HG03097 (cell line): ENCODE results near the gene ITIH4.

ENCODE experiments used
- ATAC-seq: cut with Tn5 transposase; IDR thresholded peaks from one replicate; pipeline ENCODE4 v1.9.1; 2021; ENCODE audit not compliant: unreplicated experiment, low FRiP score

The ITIH4 gene

DNA sequence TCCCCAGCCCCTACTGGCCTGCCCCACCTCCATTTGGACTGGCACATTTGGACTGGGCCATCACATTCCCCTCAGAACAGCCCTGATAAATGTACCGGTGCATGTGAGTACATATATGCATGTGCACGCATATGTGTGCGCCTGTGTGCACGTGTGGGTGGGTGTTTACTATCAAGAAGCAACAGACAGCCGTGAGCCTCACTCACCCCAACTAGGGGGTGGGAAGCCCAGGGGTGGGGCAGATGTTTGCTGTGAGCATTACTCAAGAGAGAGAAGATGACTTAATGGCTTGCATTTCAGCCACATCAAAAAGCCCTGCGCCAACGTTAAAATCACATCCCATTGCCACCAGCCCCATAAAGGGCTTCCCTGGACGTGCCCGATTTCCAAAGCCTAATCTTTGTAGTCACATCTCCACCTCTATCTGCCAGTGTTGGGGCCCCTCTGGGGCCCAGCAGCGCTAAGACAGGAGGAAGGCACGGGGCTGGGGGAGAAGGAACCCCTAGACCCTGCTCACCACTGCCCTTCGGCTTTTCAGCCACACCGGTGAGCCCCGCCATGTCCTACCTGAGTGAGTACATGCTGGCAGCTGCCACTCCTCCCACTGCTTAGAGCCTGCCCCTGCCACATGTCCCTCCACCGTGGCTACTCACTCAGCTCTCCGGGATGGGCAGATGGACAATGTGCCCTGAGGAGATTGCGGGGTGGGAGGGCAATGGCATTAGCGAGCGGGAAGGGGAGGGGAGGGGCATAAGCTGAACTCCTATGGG, 25.0 kb downstream of the ITIH4 start:
- ATAC-seq = no peak

- ATAC-seq = no peak
Observed at GRCh38 chr3:52801839-52802238, 28.6 kb downstream of the ITIH4 start.

- ATAC-seq = no peak
Observed at GRCh38 chr3:52800079-52800478, 30.4 kb downstream of the ITIH4 start.

DNA sequence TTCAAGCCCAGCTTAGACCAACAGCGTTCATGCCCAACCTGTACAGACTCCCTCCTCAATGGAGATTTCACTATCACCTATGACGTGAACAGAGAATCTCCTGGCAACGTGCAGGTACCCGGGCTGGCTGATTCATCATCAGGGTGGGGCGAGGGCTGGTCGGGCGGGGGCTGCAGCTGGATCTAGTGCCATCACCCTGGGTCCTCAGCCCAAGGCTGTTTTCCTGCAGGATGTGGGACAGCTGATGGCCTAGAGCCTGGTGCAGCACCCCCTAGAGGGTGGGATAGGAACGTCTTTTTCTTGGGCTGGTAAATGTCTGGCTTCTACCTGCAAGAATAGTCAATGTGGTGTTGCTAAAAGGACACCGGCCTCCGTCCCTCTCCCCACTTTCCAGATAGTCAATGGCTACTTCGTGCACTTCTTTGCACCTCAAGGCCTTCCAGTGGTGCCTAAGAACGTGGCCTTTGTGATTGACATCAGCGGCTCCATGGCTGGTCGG, 31.4 kb downstream of the ITIH4 start:
- ATAC-seq = no peak

DNA sequence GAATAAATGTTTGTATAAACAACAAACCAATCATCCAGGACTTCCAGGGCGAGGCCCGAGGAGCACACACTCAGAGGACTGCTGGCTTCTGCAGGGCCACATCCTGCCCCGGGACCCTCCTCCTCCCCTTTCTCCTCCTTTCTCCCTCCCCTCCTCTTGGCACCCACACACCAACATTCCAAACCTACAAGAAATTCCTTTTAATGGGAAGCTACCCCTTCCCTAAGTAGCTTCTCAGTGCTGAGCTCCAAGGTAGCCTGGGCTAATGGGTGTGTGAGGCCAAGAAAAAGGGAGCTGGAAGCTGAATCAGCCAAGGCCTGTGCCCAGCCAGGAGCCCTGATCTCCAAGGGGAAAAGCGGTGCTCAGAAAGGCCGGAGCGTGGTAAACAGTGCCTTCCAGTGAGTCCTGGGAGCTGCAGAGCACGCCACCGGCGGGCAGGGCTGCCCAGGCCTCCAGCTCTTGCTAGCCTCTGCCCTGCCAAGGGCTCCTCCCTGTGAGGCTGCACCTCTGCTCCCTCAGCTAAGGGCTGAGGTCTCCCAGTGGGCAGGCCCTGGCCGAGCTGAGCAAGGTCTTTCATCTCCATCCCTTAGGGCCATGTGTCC, 32.0 kb downstream of the ITIH4 start:
- ATAC-seq = no peak

DNA sequence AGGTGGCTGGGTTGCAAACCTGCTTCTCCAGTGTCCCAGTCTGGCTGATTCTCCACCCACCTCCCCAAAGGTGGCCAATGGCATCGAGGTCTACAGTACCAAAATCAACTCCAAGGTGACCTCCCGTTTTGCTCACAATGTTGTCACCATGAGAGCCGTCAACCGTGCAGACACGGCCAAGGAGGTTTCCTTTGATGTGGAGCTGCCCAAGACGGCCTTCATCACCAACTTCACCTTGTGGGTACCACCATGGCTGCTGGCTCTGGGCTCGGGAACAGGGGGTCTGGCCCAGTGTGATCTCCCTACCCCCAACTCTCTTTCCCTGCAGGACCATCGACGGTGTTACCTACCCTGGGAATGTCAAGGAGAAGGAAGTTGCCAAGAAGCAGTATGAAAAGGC, 34.1 kb downstream of the ITIH4 start:
- no peak for ATAC-seq

DNA sequence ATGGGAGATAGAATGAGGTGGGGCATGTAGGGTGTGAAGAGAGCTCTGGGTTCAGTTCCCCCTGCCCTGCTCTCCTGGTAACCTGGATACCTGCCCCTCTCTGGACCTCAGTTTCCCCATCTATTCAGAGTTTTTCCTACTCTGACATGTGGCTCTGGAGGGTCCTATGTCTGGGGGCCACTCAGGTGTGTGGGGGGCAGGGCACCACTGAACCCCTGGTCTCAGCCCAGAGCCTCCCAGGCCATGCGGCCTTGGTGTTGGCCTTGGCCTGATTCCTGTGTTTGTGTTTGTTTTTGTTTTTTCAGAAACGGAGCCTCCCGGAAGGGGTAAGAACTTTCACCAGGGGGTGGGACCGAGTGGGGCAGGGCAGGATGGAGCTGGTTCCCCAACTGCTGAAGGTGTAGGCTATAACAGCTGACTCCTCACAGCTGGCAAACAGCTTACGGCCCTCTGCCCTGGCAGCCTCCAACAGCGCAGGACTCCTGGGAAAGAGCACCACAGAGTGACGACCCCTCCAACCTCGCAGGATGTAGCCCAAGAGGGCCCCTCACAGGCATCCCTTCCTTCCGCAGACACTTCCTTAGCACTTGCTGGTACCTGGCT, 35.1 kb downstream of the ITIH4 start:
- no peak for ATAC-seq

- ATAC-seq = no peak
Observed at GRCh38 chr3:52794612-52795099, 35.8 kb downstream of the ITIH4 start, which contains the start of gene ITIH3. Gene ITIH3, plus strand, starts transcription at chr3:52794796. Its CDS starts 8 bp downstream, at chr3:52794804.

DNA sequence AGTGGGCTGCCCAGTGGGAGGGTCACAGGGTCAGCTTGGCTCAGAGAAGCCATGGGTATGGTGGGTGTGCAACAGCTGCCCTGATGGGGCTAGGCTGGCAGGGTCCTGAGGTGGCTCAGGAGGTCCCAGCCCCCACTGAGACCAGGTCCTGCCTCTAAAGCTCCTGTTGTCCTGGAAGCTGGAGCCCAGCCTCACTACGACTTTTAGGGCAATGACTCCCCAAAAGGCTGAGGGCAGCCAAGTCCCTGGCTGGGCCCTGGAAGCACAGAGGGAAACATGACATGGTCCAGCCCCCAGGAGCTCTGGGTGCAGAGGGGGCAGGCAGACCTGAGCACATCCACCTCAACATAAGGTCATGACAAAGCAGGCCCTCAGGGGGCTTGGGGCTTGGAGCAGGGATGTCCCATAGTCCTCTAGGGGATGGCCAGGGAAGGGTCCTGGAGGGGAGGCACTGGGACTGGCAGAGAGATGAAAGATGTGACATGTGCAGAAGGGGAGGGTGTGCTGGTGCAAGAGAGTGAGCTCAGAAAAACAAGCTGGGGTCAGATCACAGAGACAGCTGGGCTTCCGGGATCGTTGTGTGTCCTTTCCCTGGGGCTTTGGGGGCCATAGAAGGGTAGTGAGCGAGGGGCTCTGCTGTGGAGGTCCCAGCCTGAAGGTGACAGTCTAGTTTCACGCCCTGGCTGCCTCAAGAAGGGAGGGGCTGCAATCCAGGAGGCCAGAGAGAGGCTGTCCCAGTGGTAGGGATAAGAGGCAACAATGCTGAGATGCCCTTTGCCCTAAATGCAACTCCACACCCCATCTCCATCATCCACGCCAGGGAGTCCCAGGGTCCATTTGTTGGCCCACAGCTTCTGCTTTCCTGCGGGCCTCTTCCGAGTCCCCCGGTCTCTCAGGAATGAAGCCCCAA, 36.5 kb downstream of the ITIH4 start:
- ATAC-seq = no peak

GRCh38 chr3:52792961-52793695, 37.3 kb downstream of the ITIH4 start:
- no peak for ATAC-seq

- ATAC-seq = no peak
Observed at GRCh38 chr3:52792413-52792812, 38.1 kb downstream of the ITIH4 start.

GRCh38 chr3:52791928-52792327, 38.5 kb downstream of the ITIH4 start:
- ATAC-seq = no peak

- ATAC-seq = no peak
Observed at GRCh38 chr3:52791366-52791765, 39.1 kb downstream of the ITIH4 start.

DNA sequence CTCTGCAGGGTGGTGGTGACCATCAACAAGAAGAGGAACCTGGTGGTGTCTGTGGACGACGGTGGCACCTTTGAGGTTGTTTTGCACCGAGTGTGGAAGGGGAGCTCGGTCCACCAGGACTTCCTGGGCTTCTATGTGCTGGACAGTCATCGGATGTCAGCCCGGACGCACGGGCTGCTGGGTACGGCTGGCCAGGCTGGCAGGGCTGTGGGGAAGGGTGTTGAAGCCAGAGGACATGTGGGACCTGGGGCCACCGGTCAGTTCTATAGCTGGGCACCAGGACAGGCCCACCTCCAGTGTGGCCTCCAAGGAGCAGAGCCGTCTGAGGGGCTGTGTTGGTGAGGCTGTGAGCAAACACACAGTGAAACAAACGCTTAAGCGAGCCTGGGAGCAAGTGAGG, 39.7 kb downstream of the ITIH4 start:
- no peak for ATAC-seq

DNA sequence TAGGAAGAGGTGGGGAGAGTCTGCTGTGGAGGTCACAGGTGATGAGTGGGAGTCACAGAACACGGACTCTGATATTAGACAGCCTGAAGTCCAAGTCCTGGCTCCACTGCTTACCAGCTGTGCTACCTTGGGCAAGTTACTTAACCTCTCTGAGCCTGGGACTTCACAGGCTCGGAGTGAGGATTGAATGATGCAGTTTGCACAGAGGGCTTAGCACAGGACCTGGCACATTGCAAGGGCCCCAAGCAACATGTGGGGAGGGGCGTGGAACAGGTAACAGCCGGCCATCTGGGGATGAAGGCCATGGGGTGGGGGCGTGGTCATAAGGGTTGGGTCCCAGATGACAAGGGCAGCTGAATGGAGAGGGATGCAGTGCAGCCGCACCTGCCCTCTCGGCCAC, 40.1 kb downstream of the ITIH4 start:
- ATAC-seq = no peak

GRCh38 chr3:52789746-52790040, 40.8 kb downstream of the ITIH4 start:
- ATAC-seq = no peak

DNA sequence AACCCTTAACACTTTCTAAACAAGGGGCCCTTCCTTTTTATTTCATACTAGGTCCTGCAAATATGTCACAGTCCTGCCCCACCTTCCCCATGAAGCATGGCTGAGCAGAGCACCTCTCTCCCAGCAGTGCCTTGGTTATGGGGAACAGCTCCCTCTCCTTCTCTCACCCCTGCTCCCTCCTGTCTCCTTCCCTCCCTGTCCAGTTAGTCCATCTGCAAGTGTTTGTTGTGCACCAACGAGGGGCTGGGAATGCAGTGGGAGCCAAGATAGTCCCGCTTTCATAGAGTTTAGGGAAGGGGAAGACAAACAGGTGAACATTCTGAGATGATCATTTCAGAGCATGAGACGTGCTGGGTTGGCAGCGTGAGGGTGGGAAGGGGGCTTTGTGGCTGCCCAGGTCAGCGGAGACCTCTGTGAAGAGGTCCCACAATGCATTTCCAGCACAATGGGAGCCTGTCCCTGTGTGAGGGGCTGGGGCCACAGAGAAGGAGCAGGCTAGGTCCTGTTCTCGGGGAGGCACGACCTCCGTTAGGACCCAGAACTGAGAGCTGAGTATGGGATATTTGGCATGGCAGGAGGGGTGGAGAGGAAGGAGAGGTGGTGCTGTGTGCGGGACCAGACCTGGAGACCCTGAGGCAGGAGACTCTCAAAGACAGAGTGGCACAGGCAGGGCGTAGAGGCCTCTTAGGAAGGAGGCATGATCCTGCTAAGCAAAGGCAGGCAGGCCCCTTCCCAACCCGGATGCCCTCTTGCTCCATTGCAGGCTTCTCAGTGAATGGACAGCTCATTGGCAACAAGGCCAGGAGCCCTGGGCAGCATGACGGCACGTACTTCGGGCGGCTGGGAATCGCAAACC, 41.4 kb downstream of the ITIH4 start:
- no peak for ATAC-seq

DNA sequence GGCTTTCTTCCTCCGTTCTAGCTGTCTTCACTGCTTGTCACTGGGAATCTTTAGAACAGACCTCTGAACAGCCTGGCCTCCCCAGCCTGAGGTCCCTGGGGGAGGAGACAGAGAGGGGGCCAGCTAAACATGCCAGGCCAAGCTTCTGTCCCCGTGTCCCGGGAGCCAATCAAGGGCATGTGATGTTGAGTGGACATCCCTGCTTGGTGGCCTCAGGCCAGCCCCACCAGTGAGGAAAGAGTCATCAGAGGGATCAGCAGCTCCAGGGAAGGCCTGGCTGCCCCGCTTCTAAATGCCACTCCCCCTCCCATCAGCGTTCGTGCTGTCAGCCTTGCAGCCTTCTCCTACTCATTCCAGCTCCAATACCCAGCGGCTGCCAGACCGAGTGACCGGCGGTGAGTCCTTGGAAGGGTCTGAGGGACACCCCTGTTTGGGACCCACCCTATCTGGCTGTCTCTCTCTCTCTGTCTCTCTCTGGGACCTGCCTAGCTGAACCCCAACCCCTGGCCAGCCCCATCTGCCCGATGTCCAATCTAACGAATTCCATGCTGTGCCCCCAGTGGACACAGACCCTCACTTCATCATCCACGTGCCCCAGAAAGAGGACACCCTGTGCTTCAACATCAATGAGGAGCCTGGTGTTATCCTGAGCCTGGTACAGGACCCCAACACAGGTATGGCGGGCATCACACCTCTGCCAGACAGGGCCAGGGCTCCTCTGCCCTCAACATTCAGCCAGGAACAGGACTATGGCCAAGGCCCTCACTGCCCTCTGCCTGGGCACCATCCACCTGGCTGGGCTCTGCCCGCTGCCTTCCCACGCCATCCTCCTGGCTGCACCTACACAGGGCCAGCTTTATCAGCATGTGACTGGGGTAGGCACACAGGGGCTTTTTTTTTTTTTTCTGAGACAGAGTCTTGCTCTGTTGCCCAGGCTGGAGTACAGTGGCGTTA, 42.5 kb downstream of the ITIH4 start:
- ATAC-seq = no peak
